ENCODE measurements around the gene KCNMB1. TPM values are rescaled to one million over a fixed set of nuclear protein-coding genes. Genes with fewer than 3 reads are reported as not detected.

Gene KCNMB1
- total RNA-seq, 1 experiment from 2014 or later, result not detected

DNA sequence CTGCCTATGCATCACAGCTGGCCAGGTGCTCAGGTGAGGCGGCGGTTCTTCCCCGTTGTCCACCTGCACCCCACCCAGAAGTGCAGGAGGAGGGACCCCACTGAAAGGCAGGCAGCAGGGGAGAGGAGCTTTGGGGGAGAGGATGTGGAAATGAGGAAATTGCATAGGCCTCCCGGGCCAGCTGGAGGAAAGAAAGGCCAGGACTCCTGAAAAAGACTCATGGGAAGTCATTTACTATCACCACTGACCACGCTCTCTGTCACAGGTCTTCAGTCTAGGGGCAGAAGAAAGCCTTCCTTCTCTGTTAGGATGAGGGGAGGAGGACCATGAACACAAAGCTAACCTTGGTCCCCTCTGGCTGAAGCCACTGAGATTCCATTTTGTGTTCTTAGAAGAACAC lies 28.1 kb downstream of the KCNMB1 start:
- H3K79me2 ChIP-seq (ENCODE audit: low read length), result no peaks in the 10 kb centered on the region
- DNase-seq (no peak), ATAC-seq (no peak)
- H3K9me2 ChIP-seq (replicated peaks; ENCODE audit: low read length), result no peaks in the 10 kb centered on the region
- H3K4me2 ChIP-seq (ENCODE audit: low read length), result no peak overlapping the region
- H3K4me1 ChIP-seq (ENCODE audit: insufficient read depth, low read length), result no peaks in the 10 kb centered on the region
- BruUV-seq (replicated peaks), result no TSS peak
- no peaks in the 10 kb centered on the region for H3F3A ChIP-seq (ENCODE audit: low read length, unreplicated experiment)
- H2AFZ ChIP-seq (ENCODE audit: low read length), result no peak overlapping the region
- H3K27ac ChIP-seq (ENCODE audit: low read length), result no peak overlapping the region
- H3K9me3 ChIP-seq (ENCODE audit: low read length), result no peaks in the 10 kb centered on the region
- TF ChIP-seq EZH2 (IDR thresholded peaks at IDR 0.05; ENCODE audit: low read length, unreplicated experiment), result no peak
- TF ChIP-seq EZH2phosphoT487 (IDR thresholded peaks at IDR 0.05; ENCODE audit: borderline replicate concordance, low read length), result no peak
- TF ChIP-seq, protein P1, sequence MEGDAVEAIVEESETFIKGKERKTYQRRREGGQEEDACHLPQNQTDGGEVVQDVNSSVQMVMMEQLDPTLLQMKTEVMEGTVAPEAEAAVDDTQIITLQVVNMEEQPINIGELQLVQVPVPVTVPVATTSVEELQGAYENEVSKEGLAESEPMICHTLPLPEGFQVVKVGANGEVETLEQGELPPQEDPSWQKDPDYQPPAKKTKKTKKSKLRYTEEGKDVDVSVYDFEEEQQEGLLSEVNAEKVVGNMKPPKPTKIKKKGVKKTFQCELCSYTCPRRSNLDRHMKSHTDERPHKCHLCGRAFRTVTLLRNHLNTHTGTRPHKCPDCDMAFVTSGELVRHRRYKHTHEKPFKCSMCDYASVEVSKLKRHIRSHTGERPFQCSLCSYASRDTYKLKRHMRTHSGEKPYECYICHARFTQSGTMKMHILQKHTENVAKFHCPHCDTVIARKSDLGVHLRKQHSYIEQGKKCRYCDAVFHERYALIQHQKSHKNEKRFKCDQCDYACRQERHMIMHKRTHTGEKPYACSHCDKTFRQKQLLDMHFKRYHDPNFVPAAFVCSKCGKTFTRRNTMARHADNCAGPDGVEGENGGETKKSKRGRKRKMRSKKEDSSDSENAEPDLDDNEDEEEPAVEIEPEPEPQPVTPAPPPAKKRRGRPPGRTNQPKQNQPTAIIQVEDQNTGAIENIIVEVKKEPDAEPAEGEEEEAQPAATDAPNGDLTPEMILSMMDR (conservative IDR thresholded peaks at IDR 0.05; ENCODE audit: low read depth, low read length), result no peak
- CTCF ChIA-PET, result no interaction called here
- POLR2A ChIA-PET (ENCODE audit: unreplicated experiment), result no interaction called here
- no peaks in the 10 kb centered on the region for H3K36me3 ChIP-seq (ENCODE audit: low read depth, low read length)
- no peak overlapping the region for H3K9ac ChIP-seq (ENCODE audit: low read length)
- no peaks in the 10 kb centered on the region for H4K20me1 ChIP-seq (ENCODE audit: low read length)
- H3K4me3 ChIP-seq (ENCODE audit: low read length), result no peak overlapping the region
- peaks cover 37% of the 10 kb centered on the region for H3K27me3 ChIP-seq (ENCODE audit: low read length)
- intact Hi-C loops (cut with micrococcal nuclease), result no loop called here

DNA sequence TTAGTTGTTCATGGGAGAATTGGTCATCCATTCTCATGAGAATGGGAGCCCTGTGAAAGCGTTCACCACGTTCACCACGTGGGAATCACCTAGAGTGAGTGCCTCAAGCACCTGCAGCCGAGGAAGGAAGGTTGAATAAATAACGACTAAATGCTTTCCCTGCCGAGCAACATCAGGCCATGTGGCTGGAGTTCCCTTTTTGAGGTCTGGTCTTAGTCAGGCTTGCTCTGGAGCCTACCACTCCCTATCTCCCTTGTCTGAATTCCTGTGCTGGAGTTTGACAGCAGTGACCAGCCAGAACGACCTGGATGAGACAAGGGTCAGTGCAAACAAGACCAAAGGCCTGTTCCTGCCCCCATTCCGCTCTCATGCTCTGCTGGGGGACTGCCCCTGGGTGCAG lies 28.5 kb downstream of the KCNMB1 start:
- Histone ChIP-seq H3K27ac (ENCODE audit: low read length) (no peak overlapping the region), H3K9me3 (ENCODE audit: low read length) (no peaks in the 10 kb centered on the region), H2AFZ (ENCODE audit: low read length) (no peak overlapping the region), H3K9ac (ENCODE audit: low read length) (no peak overlapping the region), H3K4me2 (ENCODE audit: low read length) (no peak overlapping the region), H3K79me2 (ENCODE audit: low read length) (no peaks in the 10 kb centered on the region), H3K36me3 (ENCODE audit: low read depth, low read length) (no peaks in the 10 kb centered on the region), H3K4me1 (ENCODE audit: insufficient read depth, low read length) (no peaks in the 10 kb centered on the region), H3K27me3 (ENCODE audit: low read length) (peaks cover 40% of the 10 kb centered on the region), H3K9me2 (replicated peaks; ENCODE audit: low read length) (no peaks in the 10 kb centered on the region), H3K4me3 (ENCODE audit: low read length) (no peak overlapping the region), H4K20me1 (ENCODE audit: low read length) (no peaks in the 10 kb centered on the region), H3F3A (ENCODE audit: low read length, unreplicated experiment) (no peaks in the 10 kb centered on the region)
- ATAC-seq (no peak), DNase-seq (no peak)
- intact Hi-C loops (cut with micrococcal nuclease), result no loop called here
- TF ChIP-seq, protein P1 (conservative IDR thresholded peaks at IDR 0.05; ENCODE audit: low read depth, low read length), result no peak
- TF ChIP-seq EZH2phosphoT487 (IDR thresholded peaks at IDR 0.05; ENCODE audit: borderline replicate concordance, low read length) (no peak), EZH2 (IDR thresholded peaks at IDR 0.05; ENCODE audit: low read length, unreplicated experiment) (no peak)
- ChIA-PET POLR2A (ENCODE audit: unreplicated experiment) (no interaction called here), CTCF (no interaction called here)
- no TSS peak for BruUV-seq (replicated peaks)

DNA sequence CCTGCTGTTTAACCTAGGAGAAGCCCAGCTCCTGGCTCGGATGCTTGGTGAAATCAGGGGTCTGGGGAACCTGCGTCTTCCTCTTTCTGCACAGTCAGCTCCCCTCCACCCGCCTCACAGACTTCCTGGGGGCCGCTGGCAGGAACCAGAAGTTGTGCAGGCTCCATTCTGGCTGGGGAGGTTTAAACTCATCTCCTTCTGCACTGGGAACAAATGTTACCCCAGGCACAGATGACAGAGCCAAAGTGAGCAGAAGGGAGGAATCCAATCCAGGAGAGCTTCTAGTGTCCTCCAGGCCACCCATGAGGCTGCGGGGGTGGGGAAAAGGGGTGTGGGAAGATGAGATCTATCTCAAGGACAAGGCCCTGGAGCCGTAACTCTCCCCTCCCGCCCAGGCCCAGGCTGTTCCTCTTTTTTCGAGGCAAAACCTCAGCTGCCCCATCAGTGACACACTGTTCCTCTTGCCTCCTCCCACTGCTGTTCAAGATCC lies 31.2 kb downstream of the KCNMB1 start:
- POLR2A ChIA-PET (ENCODE audit: unreplicated experiment), result no interaction called here
- no peaks in the 10 kb centered on the region for H3K36me3 ChIP-seq (ENCODE audit: low read depth, low read length)

More for the DNA sequence above, 31.2 kb downstream of the KCNMB1 start:
- no peak overlapping the region for H3K9ac ChIP-seq (ENCODE audit: low read length)
- no peaks in the 10 kb centered on the region for H3K9me3 ChIP-seq (ENCODE audit: low read length)
- no peak overlapping the region for H2AFZ ChIP-seq (ENCODE audit: low read length)
- H3K4me2 ChIP-seq (ENCODE audit: low read length), result no peak overlapping the region
- intact Hi-C loops (cut with micrococcal nuclease), result no loop called here
- no peak overlapping the region for H3K27ac ChIP-seq (ENCODE audit: low read length)
- ATAC-seq (no peak), DNase-seq (no peak)
- H3K4me1 ChIP-seq (ENCODE audit: insufficient read depth, low read length), result no peaks in the 10 kb centered on the region
- H4K20me1 ChIP-seq (ENCODE audit: low read length), result no peaks in the 10 kb centered on the region
- H3F3A ChIP-seq (ENCODE audit: low read length, unreplicated experiment), result no peaks in the 10 kb centered on the region
- no peaks in the 10 kb centered on the region for H3K79me2 ChIP-seq (ENCODE audit: low read length)
- no TSS peak for BruUV-seq (replicated peaks)
- H3K9me2 ChIP-seq (replicated peaks; ENCODE audit: low read length), result no peaks in the 10 kb centered on the region
- peaks cover 51% of the 10 kb centered on the region for H3K27me3 ChIP-seq (ENCODE audit: low read length)
- no peak overlapping the region for H3K4me3 ChIP-seq (ENCODE audit: low read length)
- CTCF ChIA-PET, result no interaction called here
- TF ChIP-seq EZH2 (IDR thresholded peaks at IDR 0.05; ENCODE audit: low read length, unreplicated experiment), result no peak
- TF ChIP-seq EZH2phosphoT487 (IDR thresholded peaks at IDR 0.05; ENCODE audit: borderline replicate concordance, low read length), result no peak
- TF ChIP-seq, protein P1 (conservative IDR thresholded peaks at IDR 0.05; ENCODE audit: low read depth, low read length), result no peak

Measured in PC-3 (cell line).